Small intestine (tissue), 7 donors: ENCODE measurements around the gene ARAP1. TPM values are rescaled to one million over a fixed set of nuclear protein-coding genes. Genes with fewer than 3 reads are reported as not detected.
A peak's percentile ranks its signal among the peaks of the same experiment; 100 is the strongest.

ENCODE experiments used
- DNase-seq, 2 donors: peaks; one replicate each; pipeline versions ENCODE4 v3.0.0 to v3.0.0-alpha.2; 2013
- FAIRE-seq: peaks from 2 replicates; lab custom pipeline; 2012; peaks lifted over from hg19 to GRCh38; lab: Jason Lieb, UNC
- H3K27ac ChIP-seq, 3 donors: one replicate each; pipeline ENCODE4 v1.5.1; 2013; ENCODE audit warnings: low read length in 2 of 3, mild to moderate bottlenecking in 2 of 3, control low read depth in 1 of 3, inconsistent platforms in 1 of 3, low read depth in 1 of 3, moderate library complexity in 1 of 3
- H3K27me3 ChIP-seq, 3 donors: one replicate each; pipeline ENCODE4 v1.6.1; 2013; ENCODE audit warnings: low read length in 3 of 3, inconsistent platforms in 1 of 3; ENCODE audit not compliant: control insufficient read depth in 3 of 3, insufficient read depth in 3 of 3
- H3K36me3 ChIP-seq, 3 donors: one replicate each; pipeline ENCODE4 v1.6.1; 2013; ENCODE audit warnings: low read length in 3 of 3, inconsistent platforms in 1 of 3, low read depth in 1 of 3, mild to moderate bottlenecking in 1 of 3, moderate library complexity in 1 of 3; ENCODE audit not compliant: control insufficient read depth in 3 of 3, insufficient read depth in 2 of 3
- H3K4me1 ChIP-seq, 3 donors: one replicate each; pipeline ENCODE4 v1.6.1; 2013; ENCODE audit warnings: low read length in 2 of 3, inconsistent platforms in 1 of 3, low read depth in 1 of 3, mild to moderate bottlenecking in 1 of 3, moderate library complexity in 1 of 3; ENCODE audit not compliant: control insufficient read depth in 3 of 3, insufficient read depth in 2 of 3
- H3K4me3 ChIP-seq, 3 donors: one replicate each; pipeline ENCODE4 v1.5.1; 2013; ENCODE audit warnings: low read length in 3 of 3, control low read depth in 1 of 3, inconsistent platforms in 1 of 3, low read depth in 1 of 3, mild to moderate bottlenecking in 1 of 3, moderate library complexity in 1 of 3
- H3K9me3 ChIP-seq, 2 donors: one replicate each; pipeline ENCODE4 v1.6.1; 2013; ENCODE audit warnings: low read depth in 1 of 2, low read length in 1 of 2; ENCODE audit not compliant: control insufficient read depth in 2 of 2, insufficient read depth in 1 of 2
- WGBS, 3 donors: extraction: QIAGEN DNeasy Blood & Tissue Kit; methylation state at CpG; one replicate each; pipeline ENCODE4 v1.1.7; 2013; 5-methylcytosine and 5-hydroxymethylcytosine counted together
- polyA plus RNA-seq, 4 donors: library from polyadenylated mRNA; stranded (reverse) in 3 of 4; unstranded in 1 of 4; fragments of 200-250 nt in 3 of 4; fragments of 120-200 nt in 1 of 4; gene quantifications; one replicate each; pipeline versions ENCODE4 v1.2.1 to v1.2.3, GENCODE V29; 2013
- donor health status: healthy with polysubstance abuse.
- donor health status: control.
- donor health status: control.
- donor health status: Bipolar disorder and iron deficiency.
- donor health status: healthy.

Gene ARAP1
- polyA plus RNA-seq, 4 donors, result 42.2 to 70.9 (median 53.2) TPM

GRCh38 chr11:72635933-72636332 lies 116.3 kb downstream of the ARAP1 start:
- no peak for FAIRE-seq
- peaks cover 0 to 39% (median 13%) of the 10 kb centered on the region in 3 donors for H3K27me3 ChIP-seq
- no peak for DNase-seq
- no peak overlapping the region for H3K27ac ChIP-seq
- no peaks in the 10 kb centered on the region for H3K4me1 ChIP-seq
- WGBS, 3 donors, result 61 to 71% (median 63%) methylated on average over 6 of the region's 6 CpGs
- no peaks in the 10 kb centered on the region for H3K9me3 ChIP-seq
- no peak overlapping the region for H3K4me3 ChIP-seq
- H3K36me3 ChIP-seq, result no peaks in the 10 kb centered on the region

DNA sequence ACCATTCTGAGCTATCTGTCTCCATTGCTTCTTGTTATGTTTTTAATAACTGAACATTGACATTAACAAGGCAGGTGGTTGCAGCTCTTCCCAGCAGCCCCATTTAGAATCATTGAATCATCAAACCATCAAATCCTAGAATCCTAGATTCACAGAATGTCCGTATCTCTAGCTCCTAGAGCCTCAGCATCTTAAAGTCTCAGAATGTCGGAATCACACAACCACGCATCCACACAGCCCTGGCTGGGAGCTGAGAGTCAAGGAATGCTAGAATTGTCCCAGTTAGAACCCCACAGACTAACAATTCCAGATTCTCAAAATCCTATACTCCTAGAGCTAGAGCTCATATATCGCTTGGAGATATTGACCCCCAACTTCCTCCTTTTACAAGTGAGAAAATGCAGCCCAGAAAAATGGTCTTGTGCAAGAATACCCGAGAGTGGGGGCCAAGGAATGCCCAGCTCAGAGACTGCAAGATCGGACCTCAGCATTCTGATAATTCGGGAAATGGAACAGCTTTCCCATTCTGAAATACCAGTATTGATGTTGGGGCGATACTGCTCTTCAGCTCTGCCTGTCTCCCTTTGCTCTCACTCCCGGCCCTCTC lies 116.8 kb downstream of the ARAP1 start:
- FAIRE-seq, result no peak
- WGBS, 3 donors, result 80 to 87% (median 81%) methylated on average over 9 of the region's 9 CpGs
- Histone ChIP-seq H3K27ac (peak overlapping the region in 1 of 3 donors; percentile 8), H3K9me3 (no peaks in the 10 kb centered on the region), H3K36me3 (no peaks in the 10 kb centered on the region), H3K4me3 (no peak overlapping the region), H3K27me3 (peaks cover 0 to 34% (median 11%) of the 10 kb centered on the region in 3 donors), H3K4me1 (no peaks in the 10 kb centered on the region)
- DNase-seq, result no peak

Other genes starting within 250 kb of the ARAP1 start
- gene PDE2A, start 78.0 kb downstream of the ARAP1 start, polyA plus RNA-seq, result 10 to 100 TPM in 1 of 4 donors, 1 to 10 TPM in 3; 1.8 to 31.6 (median 7.4) TPM
- gene STARD10, start 41.6 kb upstream of the ARAP1 start, polyA plus RNA-seq, result 100 to 1,000 TPM; 169 to 473 (median 284) TPM
- 10 to 100 TPM; 19.7 to 50.7 (median 40.1) TPM for gene ATG16L2, start 62.0 kb upstream of the ARAP1 start, polyA plus RNA-seq